ENCODE measurements around the gene SNAPC4. TPM values are rescaled to one million over a fixed set of nuclear protein-coding genes. Genes with fewer than 3 reads are reported as not detected.

The SNAPC4 gene
- total RNA-seq, 1 donor from 2014 or later = 13.5 TPM

DNA sequence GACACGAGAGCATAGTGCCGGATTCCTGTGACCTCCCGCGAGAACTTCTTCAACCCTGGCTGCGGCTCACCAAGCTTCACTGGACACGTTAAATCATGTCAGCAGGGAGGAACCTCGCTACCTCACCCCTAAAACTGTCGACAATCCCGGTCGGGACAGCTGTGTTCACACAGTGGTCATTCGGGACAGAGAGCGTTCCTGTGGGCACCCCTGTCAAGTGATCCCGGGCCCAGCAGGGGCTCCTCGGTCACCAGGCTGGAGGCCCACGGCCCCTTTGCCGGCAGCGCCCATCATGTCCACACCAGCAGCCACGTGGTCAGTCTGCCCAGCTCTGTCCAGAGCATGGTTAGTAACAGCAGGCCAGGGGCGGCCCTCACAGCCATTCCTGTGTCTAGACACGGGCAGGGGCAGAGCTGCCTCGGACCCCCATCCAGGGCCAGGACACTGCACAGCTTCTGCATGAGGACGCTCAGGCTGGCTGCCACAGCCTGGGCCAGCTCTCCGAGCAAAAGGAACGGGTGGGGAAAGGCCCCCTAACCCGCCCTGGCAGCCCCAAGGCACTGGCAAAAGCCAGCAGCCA lies 36.2 kb upstream of the SNAPC4 start:
- peaks cover 10% of the 10 kb centered on the region for H3K36me3 Mint-ChIP-seq (ENCODE audit: low read depth, unreplicated experiment)
- peaks cover 16% of the 10 kb centered on the region for H3K4me1 Mint-ChIP-seq (ENCODE audit: unreplicated experiment)
- no peaks in the 10 kb centered on the region for H3K9me3 Mint-ChIP-seq (ENCODE audit: unreplicated experiment)
- H3K27me3 Mint-ChIP-seq (ENCODE audit: unreplicated experiment) = peaks cover 9% of the 10 kb centered on the region
- H3K4me3 Mint-ChIP-seq (ENCODE audit: unreplicated experiment) = no peak overlapping the region
- TF ChIP-seq, protein P1, sequence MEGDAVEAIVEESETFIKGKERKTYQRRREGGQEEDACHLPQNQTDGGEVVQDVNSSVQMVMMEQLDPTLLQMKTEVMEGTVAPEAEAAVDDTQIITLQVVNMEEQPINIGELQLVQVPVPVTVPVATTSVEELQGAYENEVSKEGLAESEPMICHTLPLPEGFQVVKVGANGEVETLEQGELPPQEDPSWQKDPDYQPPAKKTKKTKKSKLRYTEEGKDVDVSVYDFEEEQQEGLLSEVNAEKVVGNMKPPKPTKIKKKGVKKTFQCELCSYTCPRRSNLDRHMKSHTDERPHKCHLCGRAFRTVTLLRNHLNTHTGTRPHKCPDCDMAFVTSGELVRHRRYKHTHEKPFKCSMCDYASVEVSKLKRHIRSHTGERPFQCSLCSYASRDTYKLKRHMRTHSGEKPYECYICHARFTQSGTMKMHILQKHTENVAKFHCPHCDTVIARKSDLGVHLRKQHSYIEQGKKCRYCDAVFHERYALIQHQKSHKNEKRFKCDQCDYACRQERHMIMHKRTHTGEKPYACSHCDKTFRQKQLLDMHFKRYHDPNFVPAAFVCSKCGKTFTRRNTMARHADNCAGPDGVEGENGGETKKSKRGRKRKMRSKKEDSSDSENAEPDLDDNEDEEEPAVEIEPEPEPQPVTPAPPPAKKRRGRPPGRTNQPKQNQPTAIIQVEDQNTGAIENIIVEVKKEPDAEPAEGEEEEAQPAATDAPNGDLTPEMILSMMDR (IDR thresholded peaks at IDR 0.05; ENCODE audit: unreplicated experiment) = no peak
- no peak for DNase-seq (ENCODE audit: low spot score)
- no peak overlapping the region for H3K27ac Mint-ChIP-seq (ENCODE audit: unreplicated experiment)

GRCh38 chr9:136434580-136435169 lies 34.7 kb upstream of the SNAPC4 start:
- H3K4me3 Mint-ChIP-seq (ENCODE audit: unreplicated experiment) = no peak overlapping the region
- DNase-seq (ENCODE audit: low spot score) = no peak
- TF ChIP-seq, protein P1 (IDR thresholded peaks at IDR 0.05; ENCODE audit: unreplicated experiment) = no peak
- H3K36me3 Mint-ChIP-seq (ENCODE audit: low read depth, unreplicated experiment) = peaks cover 10% of the 10 kb centered on the region
- peaks cover 8% of the 10 kb centered on the region for H3K27me3 Mint-ChIP-seq (ENCODE audit: unreplicated experiment)
- H3K27ac Mint-ChIP-seq (ENCODE audit: unreplicated experiment) = no peak overlapping the region
- peaks cover 13% of the 10 kb centered on the region for H3K4me1 Mint-ChIP-seq (ENCODE audit: unreplicated experiment)
- H3K9me3 Mint-ChIP-seq (ENCODE audit: unreplicated experiment) = no peaks in the 10 kb centered on the region

- H3K27ac Mint-ChIP-seq (ENCODE audit: unreplicated experiment) = no peak overlapping the region
- DNase-seq (ENCODE audit: low spot score) = no peak
- TF ChIP-seq, protein P1 (IDR thresholded peaks at IDR 0.05; ENCODE audit: unreplicated experiment) = no peak
- H3K4me1 Mint-ChIP-seq (ENCODE audit: unreplicated experiment) = peaks cover 13% of the 10 kb centered on the region
- peaks cover 10% of the 10 kb centered on the region for H3K36me3 Mint-ChIP-seq (ENCODE audit: low read depth, unreplicated experiment)
- no peaks in the 10 kb centered on the region for H3K9me3 Mint-ChIP-seq (ENCODE audit: unreplicated experiment)
- H3K4me3 Mint-ChIP-seq (ENCODE audit: unreplicated experiment) = no peak overlapping the region
- H3K27me3 Mint-ChIP-seq (ENCODE audit: unreplicated experiment) = peaks cover 8% of the 10 kb centered on the region
Measured at GRCh38 chr9:136433849-136434579, 34.0 kb upstream of the SNAPC4 start.

- Mint-ChIP-seq H3K9me3 (ENCODE audit: unreplicated experiment) (no peaks in the 10 kb centered on the region), H3K36me3 (ENCODE audit: low read depth, unreplicated experiment) (peaks cover 13% of the 10 kb centered on the region), H3K4me1 (ENCODE audit: unreplicated experiment) (peaks cover 13% of the 10 kb centered on the region), H3K4me3 (ENCODE audit: unreplicated experiment) (no peak overlapping the region), H3K27ac (ENCODE audit: unreplicated experiment) (no peak overlapping the region), H3K27me3 (ENCODE audit: unreplicated experiment) (peaks cover 8% of the 10 kb centered on the region)
- TF ChIP-seq, protein P1 (IDR thresholded peaks at IDR 0.05; ENCODE audit: unreplicated experiment) = no peak
- no peak for DNase-seq (ENCODE audit: low spot score)
Measured at GRCh38 chr9:136433043-136433715, 33.2 kb upstream of the SNAPC4 start.

Measured in endothelial cell (in vitro differentiated cells).